GM23248 (cell line): Measurements from ENCODE around the gene TCP11.

ENCODE experiments used
- EZH2 ChIP-seq: fragments of 200-600 bp; sonication (generic); IDR thresholded peaks from 2 replicates; pipeline ENCODE4 v1.6.1; 2018; ENCODE audit warnings: antibody characterized with exemption, mild to moderate bottlenecking; ENCODE audit not compliant: insufficient read depth, poor library complexity, severe bottlenecking
- EZH2phosphoT487 ChIP-seq: fragments of 200-600 bp; sonication (generic); IDR thresholded peaks from 2 replicates; pipeline ENCODE4 v1.6.1; 2018; ENCODE audit warnings: antibody characterized with exemption, moderate library complexity, mild to moderate bottlenecking, low read depth; ENCODE audit not compliant: insufficient read depth

DNA sequence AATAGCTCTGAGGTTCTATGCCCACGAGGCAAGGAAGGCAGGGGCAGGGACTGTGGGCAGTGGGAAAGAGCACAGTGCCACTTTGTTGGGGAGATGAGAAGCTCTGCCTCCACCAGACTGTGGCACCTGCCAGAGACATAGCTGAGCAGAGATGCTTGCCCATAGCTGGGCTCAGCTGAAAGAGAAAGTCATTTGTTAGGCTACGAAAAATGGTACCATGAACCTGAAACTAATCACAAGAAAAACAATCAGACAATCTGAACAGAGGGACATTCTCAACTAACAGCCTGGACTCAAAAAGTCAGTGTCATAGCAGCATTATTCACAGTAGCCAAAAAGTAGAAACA lies 32.9 kb upstream of the TCP11 start:
- TF ChIP-seq EZH2 (no peak), EZH2phosphoT487 (no peak)
